Body of pancreas (tissue), 4 donors: Measurements from ENCODE around the gene PPHLN1. TPM values are rescaled to one million over a fixed set of nuclear protein-coding genes. Genes with fewer than 3 reads are reported as not detected.

Experiments used
- ATAC-seq: fragments of 150-250 bp; one replicate; pipeline ENCODE4 v1.9.1; 2016
- DNase-seq, 4 donors: peaks; one replicate each; pipeline ENCODE4 v3.0.0-alpha.2; 2019
- H3K27ac ChIP-seq, 4 donors: fragments of 200-600 bp; sonication (generic); 1 replicate in 3 of 4; 2 replicates in 1 of 4; pipeline versions ENCODE4 v1.5.1 to v1.6.1; 2016 to 2019; ENCODE audit warnings: mild to moderate bottlenecking in 1 of 4, mixed read lengths in 1 of 4, moderate library complexity in 1 of 4
- H3K27me3 ChIP-seq, 2 donors: fragments of 200-600 bp; sonication (generic); one replicate each; pipeline ENCODE4 v1.6.0; 2016; ENCODE audit warnings: mild to moderate bottlenecking in 1 of 2
- H3K36me3 ChIP-seq, 2 donors: fragments of 200-600 bp; sonication (generic); replicated peaks in 1 of 2; 2 replicates each; pipeline ENCODE4 v1.5.1; 2016; ENCODE audit warnings: low read depth in 2 of 2; ENCODE audit not compliant: insufficient read depth in 1 of 2
- H3K4me1 ChIP-seq: fragments of 200-600 bp; sonication (generic); one replicate; pipeline ENCODE4 v1.6.0; 2016
- H3K4me3 ChIP-seq, 2 donors: fragments of 200-600 bp; sonication (generic); 1 replicate in 1 of 2; 2 replicates in 1 of 2; pipeline ENCODE4 v1.5.1; 2016 to 2019
- H3K9me3 ChIP-seq, 3 donors: fragments of 200-600 bp; sonication (generic); 1 replicate in 2 of 3; 2 replicates in 1 of 3; pipeline ENCODE4 v1.5.1; 2016
- CTCF ChIP-seq, 7 experiments: fragments of 450-650 bp in 4 of 7; fragments of 200-600 bp in 3 of 7; sonication (generic) in 3 of 7; IDR thresholded peaks; one replicate each; pipeline ENCODE4 v1.5.1; 2016 to 2019; ENCODE audit warnings: antibody characterized with exemption in 7 of 7
- POLR2A ChIP-seq, 3 donors: fragments of 450-650 bp; IDR thresholded peaks; one replicate each; pipeline ENCODE4 v1.6.1; 2016; ENCODE audit warnings: antibody characterized with exemption in 3 of 3, mild to moderate bottlenecking in 2 of 3
- WGBS, 2 donors: methylation state at CpG; one replicate each; pipeline ENCODE4 v1.1.5; 2017; 5-methylcytosine and 5-hydroxymethylcytosine counted together
- intact Hi-C: fragments of 100-400 bp; cut with DNase I; formaldehyde crosslinking; loops from one replicate; pipeline ENCODE4 v1.15.1; 2023
- total RNA-seq, 2 donors: library from RNA; depleted of rRNA; stranded (reverse); fragments of >200 nt; gene quantifications; one replicate each; pipeline ENCODE4 v1.1.0, GENCODE V29; 2016

Gene PPHLN1
- total RNA-seq, 2 donors from 2014 or later, result 20.8 to 30.1 TPM

GRCh38 chr12:42315108-42315507, 10.9 kb upstream of the PPHLN1 start:
- H3K27ac ChIP-seq, result no peak overlapping the region
- ATAC-seq (no peak), DNase-seq (no peak)
- WGBS, 2 donors, result 90 to 96% methylated on average over 2 of the region's 2 CpGs
- TF ChIP-seq CTCF (IDR thresholded peaks at IDR 0.05), result no peak
- no peak for TF ChIP-seq POLR2A (IDR thresholded peaks at IDR 0.05)
- H3K9me3 ChIP-seq, result no peaks in the 10 kb centered on the region
- intact Hi-C loops, result no loop called here
- no peaks in the 10 kb centered on the region for H3K4me1 ChIP-seq
- no peak overlapping the region for H3K4me3 ChIP-seq
- H3K27me3 ChIP-seq, result no peaks in the 10 kb centered on the region
- H3K36me3 ChIP-seq, result peaks cover 0 to 3% of the 10 kb centered on the region in 2 donors

GRCh38 chr12:42320796-42321195, 5.2 kb upstream of the PPHLN1 start:
- ATAC-seq (no peak), DNase-seq (no peak)
- no peaks in the 10 kb centered on the region for H3K9me3 ChIP-seq
- H3K4me1 ChIP-seq, result peaks cover 29% of the 10 kb centered on the region
- intact Hi-C loops, result no loop called here
- TF ChIP-seq CTCF (IDR thresholded peaks at IDR 0.05), result no peak
- no peak for TF ChIP-seq POLR2A (IDR thresholded peaks at IDR 0.05)
- H3K27ac ChIP-seq, result no peak overlapping the region
- H3K4me3 ChIP-seq, result no peak overlapping the region
- H3K27me3 ChIP-seq, result no peaks in the 10 kb centered on the region
- H3K36me3 ChIP-seq, result no peaks in the 10 kb centered on the region

- ATAC-seq, result peak; percentile 76
- DNase-seq, result peak in 3 of 4 donors; percentile 31 to 66 (median 63)
Measured at GRCh38 chr12:42322567-42322966, 3.4 kb upstream of the PPHLN1 start.

GRCh38 chr12:42323856-42324255, 2.1 kb upstream of the PPHLN1 start:
- no peaks in the 10 kb centered on the region for H3K9me3 ChIP-seq
- H3K4me3 ChIP-seq, result no peak overlapping the region
- intact Hi-C loops, result no loop called here
- DNase-seq, result peak in 1 of 4 donors; percentile 5
- peak; percentile 51 for ATAC-seq
- WGBS, 2 donors, result 22 to 34% methylated on average over 6 of the region's 6 CpGs
- H3K4me1 ChIP-seq, result peaks cover 44% of the 10 kb centered on the region
- H3K27me3 ChIP-seq, result no peaks in the 10 kb centered on the region
- TF ChIP-seq CTCF (IDR thresholded peaks at IDR 0.05) (no peak), POLR2A (IDR thresholded peaks at IDR 0.05) (no peak)
- H3K27ac ChIP-seq, result peak overlapping the region in 2 of 4 donors; percentile 28 to 52
- H3K36me3 ChIP-seq, result no peaks in the 10 kb centered on the region

More at GRCh38 chr12:42322567-42322966, 3.4 kb upstream of the PPHLN1 start:
- no peak for TF ChIP-seq CTCF (IDR thresholded peaks at IDR 0.05)
- no peak for TF ChIP-seq POLR2A (IDR thresholded peaks at IDR 0.05)
- no peak overlapping the region for H3K4me3 ChIP-seq
- no peaks in the 10 kb centered on the region for H3K27me3 ChIP-seq
- intact Hi-C loops, result no loop called here
- peaks cover 39% of the 10 kb centered on the region for H3K4me1 ChIP-seq
- no peak overlapping the region for H3K27ac ChIP-seq
- no peaks in the 10 kb centered on the region for H3K9me3 ChIP-seq
- H3K36me3 ChIP-seq, result no peaks in the 10 kb centered on the region

GRCh38 chr12:42325326-42325652, 678 bp upstream of the PPHLN1 start:
- intact Hi-C loops, result loop anchor here (5.0 kb wide), 1 partner anchor 193 kb away; no protein-coding TSS in a partner anchor
- WGBS, 2 donors, result 28 to 33% methylated on average over 7 of the region's 7 CpGs
- H3K27ac ChIP-seq, result peak overlapping the region in 3 of 4 donors; percentile 57 to 84 (median 80)
- peak overlapping the region; percentile 13 to 85 for H3K4me3 ChIP-seq
- H3K4me1 ChIP-seq, result peaks cover 44% of the 10 kb centered on the region
- DNase-seq (no peak), ATAC-seq (no peak)
- H3K36me3 ChIP-seq, result no peaks in the 10 kb centered on the region
- no peak for TF ChIP-seq CTCF (IDR thresholded peaks at IDR 0.05)
- H3K27me3 ChIP-seq, result no peaks in the 10 kb centered on the region
- H3K9me3 ChIP-seq, result no peaks in the 10 kb centered on the region
